ENCODE data around the gene AKR1C2. TPM values are rescaled to one million over a fixed set of nuclear protein-coding genes. Genes with fewer than 3 reads are reported as not detected.

AKR1C2 gene
- total and polyA plus RNA-seq, 9 of the 15 experiments (the other 6 are each of a cell fraction or from before 2014, with no cell fraction given): 13.8 to 74.0 (median 30.5) TPM

- TF ChIP-seq KLF1 (tag; IDR thresholded peaks at IDR 0.05): 0 out of 2 replicates have a peak, but pooled peaks have one; percentile 43
- TF ChIP-seq ZNF699 (CRISPR knock-in tag; IDR thresholded peaks at IDR 0.05; ENCODE audit: insufficient replicate concordance): no peak
- TF ChIP-seq BRF1 (IDR thresholded peaks at IDR 0.05; ENCODE audit: borderline replicate concordance, extremely low read depth, insufficient read length): no peak
- no peak for TF ChIP-seq ZNF76 (CRISPR knock-in tag; IDR thresholded peaks at IDR 0.05; ENCODE audit: borderline replicate concordance)
- peak; percentile 76 for TF ChIP-seq RFX1 (IDR thresholded peaks at IDR 0.05)
- peak; percentile 58 for TF ChIP-seq CCNT2 (IDR thresholded peaks at IDR 0.05; ENCODE audit: borderline replicate concordance, extremely low read depth, insufficient read length, low read depth, low read length)
- TF ChIP-seq MXI1 (IDR thresholded peaks at IDR 0.05; ENCODE audit: low read depth, low read length): no peak
- TF ChIP-seq, protein P1, sequence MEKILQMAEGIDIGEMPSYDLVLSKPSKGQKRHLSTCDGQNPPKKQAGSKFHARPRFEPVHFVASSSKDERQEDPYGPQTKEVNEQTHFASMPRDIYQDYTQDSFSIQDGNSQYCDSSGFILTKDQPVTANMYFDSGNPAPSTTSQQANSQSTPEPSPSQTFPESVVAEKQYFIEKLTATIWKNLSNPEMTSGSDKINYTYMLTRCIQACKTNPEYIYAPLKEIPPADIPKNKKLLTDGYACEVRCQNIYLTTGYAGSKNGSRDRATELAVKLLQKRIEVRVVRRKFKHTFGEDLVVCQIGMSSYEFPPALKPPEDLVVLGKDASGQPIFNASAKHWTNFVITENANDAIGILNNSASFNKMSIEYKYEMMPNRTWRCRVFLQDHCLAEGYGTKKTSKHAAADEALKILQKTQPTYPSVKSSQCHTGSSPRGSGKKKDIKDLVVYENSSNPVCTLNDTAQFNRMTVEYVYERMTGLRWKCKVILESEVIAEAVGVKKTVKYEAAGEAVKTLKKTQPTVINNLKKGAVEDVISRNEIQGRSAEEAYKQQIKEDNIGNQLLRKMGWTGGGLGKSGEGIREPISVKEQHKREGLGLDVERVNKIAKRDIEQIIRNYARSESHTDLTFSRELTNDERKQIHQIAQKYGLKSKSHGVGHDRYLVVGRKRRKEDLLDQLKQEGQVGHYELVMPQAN (IDR thresholded peaks at IDR 0.05; ENCODE audit: borderline replicate concordance): no peak
- TF ChIP-seq HNRNPLL (IDR thresholded peaks at IDR 0.05; ENCODE audit: low read depth, low read length, poor library complexity, severe bottlenecking): no peak
- TF ChIP-seq E2F3 (CRISPR knock-in tag; IDR thresholded peaks at IDR 0.05): no peak
- TF ChIP-seq, protein P2, sequence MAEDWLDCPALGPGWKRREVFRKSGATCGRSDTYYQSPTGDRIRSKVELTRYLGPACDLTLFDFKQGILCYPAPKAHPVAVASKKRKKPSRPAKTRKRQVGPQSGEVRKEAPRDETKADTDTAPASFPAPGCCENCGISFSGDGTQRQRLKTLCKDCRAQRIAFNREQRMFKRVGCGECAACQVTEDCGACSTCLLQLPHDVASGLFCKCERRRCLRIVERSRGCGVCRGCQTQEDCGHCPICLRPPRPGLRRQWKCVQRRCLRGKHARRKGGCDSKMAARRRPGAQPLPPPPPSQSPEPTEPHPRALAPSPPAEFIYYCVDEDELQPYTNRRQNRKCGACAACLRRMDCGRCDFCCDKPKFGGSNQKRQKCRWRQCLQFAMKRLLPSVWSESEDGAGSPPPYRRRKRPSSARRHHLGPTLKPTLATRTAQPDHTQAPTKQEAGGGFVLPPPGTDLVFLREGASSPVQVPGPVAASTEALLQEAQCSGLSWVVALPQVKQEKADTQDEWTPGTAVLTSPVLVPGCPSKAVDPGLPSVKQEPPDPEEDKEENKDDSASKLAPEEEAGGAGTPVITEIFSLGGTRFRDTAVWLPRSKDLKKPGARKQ (CRISPR knock-in tag; IDR thresholded peaks at IDR 0.05): no peak
- no peak for TF ChIP-seq ZNF778 (CRISPR knock-in tag; IDR thresholded peaks at IDR 0.05)
- no peak for TF ChIP-seq ZNF445 (CRISPR knock-in tag; IDR thresholded peaks at IDR 0.05; ENCODE audit: low read depth)
- no peak for TF ChIP-seq HIVEP1 (CRISPR knock-in tag; IDR thresholded peaks at IDR 0.05)
- TF ChIP-seq NEUROD1 (IDR thresholded peaks at IDR 0.05; ENCODE audit: borderline replicate concordance, low read depth, low read length, partially characterized antibody): peak; percentile 2
- TF ChIP-seq, protein P3, sequence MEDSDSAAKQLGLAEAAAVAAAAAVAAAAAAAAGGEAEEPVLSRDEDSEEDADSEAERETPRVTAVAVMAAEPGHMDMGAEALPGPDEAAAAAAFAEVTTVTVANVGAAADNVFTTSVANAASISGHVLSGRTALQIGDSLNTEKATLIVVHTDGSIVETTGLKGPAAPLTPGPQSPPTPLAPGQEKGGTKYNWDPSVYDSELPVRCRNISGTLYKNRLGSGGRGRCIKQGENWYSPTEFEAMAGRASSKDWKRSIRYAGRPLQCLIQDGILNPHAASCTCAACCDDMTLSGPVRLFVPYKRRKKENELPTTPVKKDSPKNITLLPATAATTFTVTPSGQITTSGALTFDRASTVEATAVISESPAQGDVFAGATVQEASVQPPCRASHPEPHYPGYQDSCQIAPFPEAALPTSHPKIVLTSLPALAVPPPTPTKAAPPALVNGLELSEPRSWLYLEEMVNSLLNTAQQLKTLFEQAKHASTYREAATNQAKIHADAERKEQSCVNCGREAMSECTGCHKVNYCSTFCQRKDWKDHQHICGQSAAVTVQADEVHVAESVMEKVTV (CRISPR knock-in tag; IDR thresholded peaks at IDR 0.05): 0 out of 2 replicates have a peak, but pooled peaks have one; percentile 15
- peak; percentile 63; the same call in 1 of the 2 replicates for TF ChIP-seq POLR2A (conservative IDR thresholded peaks at IDR 0.05)
- no peak for TF ChIP-seq ILF3 (IDR thresholded peaks at IDR 0.05; ENCODE audit: borderline replicate concordance)
- peak; percentile 80; the same call in 1 of the 2 replicates for TF ChIP-seq KLF16 (IDR thresholded peaks at IDR 0.05)
These were observed 21.8 kb downstream of the AKR1C2 start (continued) for GRCh38 chr10:4981722-4982471.

Data from K562 (cell line).